Panc1 (cell line): Measurements from ENCODE around the gene COPRS. TPM values are rescaled to one million over a fixed set of nuclear protein-coding genes. Genes with fewer than 3 reads are reported as not detected.
A peak's percentile ranks its signal among the peaks of the same experiment; 100 is the strongest.

Experiments
- ATAC-seq: fragments of 200-7000 bp; cut with Tn5 transposase; 2 replicates; pipeline ENCODE4 v1.9.1; 2020; ENCODE audit warnings: mild to moderate bottlenecking, moderate library complexity
- BruUV-seq: library from RNA; stranded (reverse); fragments of 400-500 nt; replicated peaks from 2 replicates; lab custom pipeline; 2021; lab: Mats Ljungman, UMichigan
- CTCF ChIA-PET: fragments of 300-600 bp; sonication (Branson Sonifier 250); formaldehyde crosslinking; loops from one replicate; lab custom pipeline; 2022; ENCODE audit warnings: antibody characterized with exemption; lab: Charles Lee
- POLR2A ChIA-PET: fragments of 300-600 bp; sonication (Branson Sonifier 250); formaldehyde crosslinking; loops from one replicate; lab custom pipeline; 2022; ENCODE audit warnings: antibody characterized with exemption; lab: Charles Lee
- DNase-seq: peaks from one replicate; pipeline ENCODE4 v3.0.0-alpha.2; 2010; ENCODE audit warnings: low read depth, low spot score
- H3K27ac ChIP-seq: 2 replicates; pipeline ENCODE4 v1.5.1; 2011; ENCODE audit warnings: mild to moderate bottlenecking, low read length, inconsistent platforms
- H3K27me3 ChIP-seq: fragments of 200-500 bp; sonication (Bioruptor generic); 2 replicates; pipeline ENCODE4 v1.6.0; 2014; ENCODE audit warnings: low read length, inconsistent platforms; ENCODE audit not compliant: control insufficient read depth, insufficient read depth
- H3K36me3 ChIP-seq: fragments of 200-500 bp; sonication (Bioruptor generic); 2 replicates; pipeline ENCODE4 v1.5.1; 2014; ENCODE audit warnings: inconsistent platforms, mild to moderate bottlenecking, low read length, moderate library complexity; ENCODE audit not compliant: control insufficient read depth, insufficient read depth
- H3K4me1 ChIP-seq: 2 replicates; pipeline ENCODE4 v1.5.1; 2011; ENCODE audit warnings: inconsistent platforms, mild to moderate bottlenecking, low read length, moderate library complexity; ENCODE audit not compliant: control insufficient read depth, insufficient read depth
- H3K4me3 ChIP-seq, 2 experiments: 2 replicates each; pipeline ENCODE4 v1.5.1; 2011 to 2012; ENCODE audit warnings: low read depth in 2 of 2, low read length in 2 of 2, mild to moderate bottlenecking in 2 of 2, inconsistent platforms in 1 of 2, moderate library complexity in 1 of 2
- H3K9me3 ChIP-seq: fragments of 200-500 bp; sonication (Bioruptor generic); 2 replicates; pipeline ENCODE4 v1.5.1; 2014; ENCODE audit warnings: low read depth, mild to moderate bottlenecking, inconsistent platforms, low read length, moderate library complexity; ENCODE audit not compliant: control insufficient read depth, insufficient read depth
- POLR2AphosphoS5 ChIP-seq: IDR thresholded peaks from 2 replicates; pipeline ENCODE4 v1.6.1; 2012; ENCODE audit warnings: mild to moderate bottlenecking, low read depth, low read length, moderate library complexity
- REST ChIP-seq, 2 experiments: IDR thresholded peaks; 2 replicates each; pipeline ENCODE4 v1.6.1; 2011 to 2012; ENCODE audit warnings: low read depth in 2 of 2, control low read depth in 1 of 2, low read length in 1 of 2, mild to moderate bottlenecking in 1 of 2, moderate library complexity in 1 of 2; ENCODE audit not compliant: insufficient read depth in 1 of 2
- SIN3A ChIP-seq: IDR thresholded peaks from 2 replicates; pipeline ENCODE4 v1.6.1; 2012; ENCODE audit warnings: low read depth, mild to moderate bottlenecking, low read length, moderate library complexity, borderline replicate concordance; ENCODE audit not compliant: insufficient read depth
- TCF7L2 ChIP-seq: IDR thresholded peaks from 2 replicates; pipeline ENCODE4 v1.6.1; 2011; ENCODE audit warnings: mild to moderate bottlenecking, low read depth, low read length, inconsistent platforms
- in situ Hi-C: cut with HindIII; loops from 2 replicates; pipeline ENCODE4 v1.10.0; 2016; ENCODE audit warnings: low sequenced_read_pairs, low pct_unique_long_range_greater_than_20kb
- intact Hi-C: fragments of 100-400 bp; cut with micrococcal nuclease; formaldehyde crosslinking; loops from one replicate; pipeline ENCODE4 v1.10.0; 2022; ENCODE audit not compliant: unreplicated experiment
- total RNA-seq: library from RNA; stranded (reverse); gene quantifications from one replicate; pipeline ENCODE4 v1.2.1, GENCODE V29; 2021; ENCODE audit not compliant: unreplicated experiment
- TF ChIP-seq, protein P1 (sequence below): fragments of 450-650 bp; IDR thresholded peaks from 2 replicates; pipeline ENCODE4 v1.5.1; 2017; ENCODE audit warnings: mild to moderate bottlenecking

The COPRS gene
- total RNA-seq, 1 experiment from 2014 or later: 152 TPM

DNA sequence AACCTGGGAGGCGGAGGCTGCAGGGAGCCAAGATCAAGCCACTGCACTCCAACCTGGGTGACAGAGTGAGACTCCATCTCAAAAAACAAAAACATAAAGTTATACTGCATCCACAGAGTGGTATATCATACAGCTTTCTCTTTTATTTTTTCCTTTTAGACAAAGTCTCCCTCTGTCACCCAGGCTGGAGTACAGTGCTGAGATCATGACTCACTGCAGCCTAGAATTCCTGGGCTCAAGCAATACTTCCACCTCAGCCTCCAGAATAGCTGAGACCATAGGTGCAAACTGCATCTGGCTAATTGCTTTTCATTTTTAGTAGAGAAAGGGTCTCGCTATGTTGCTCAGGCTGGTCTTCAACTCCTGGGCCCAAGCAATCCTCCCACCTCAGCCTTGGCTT, 10.0 kb upstream of the COPRS start:
- ChIA-PET POLR2A (no interaction called here), CTCF (no interaction called here)
- Histone ChIP-seq H3K36me3 (peaks cover 8% of the 10 kb centered on the region), H3K4me1 (no peaks in the 10 kb centered on the region), H3K4me3 (no peak overlapping the region), H3K27ac (no peak overlapping the region), H3K9me3 (no peaks in the 10 kb centered on the region), H3K27me3 (no peaks in the 10 kb centered on the region)
- peak; percentile 49; the same call in 1 of the 2 replicates for ATAC-seq
- intact Hi-C loops: no loop called here
- no peak for DNase-seq
- in situ Hi-C loops: no loop called here
- TF ChIP-seq POLR2AphosphoS5 (no peak), TCF7L2 (no peak), REST (IDR thresholded peaks at IDR 0.05; ENCODE audit: insufficient read depth in 1 of 2, low read depth in 2 of 2, low read length in 1 of 2) (no peak), SIN3A (no peak)
- TF ChIP-seq, protein P1, sequence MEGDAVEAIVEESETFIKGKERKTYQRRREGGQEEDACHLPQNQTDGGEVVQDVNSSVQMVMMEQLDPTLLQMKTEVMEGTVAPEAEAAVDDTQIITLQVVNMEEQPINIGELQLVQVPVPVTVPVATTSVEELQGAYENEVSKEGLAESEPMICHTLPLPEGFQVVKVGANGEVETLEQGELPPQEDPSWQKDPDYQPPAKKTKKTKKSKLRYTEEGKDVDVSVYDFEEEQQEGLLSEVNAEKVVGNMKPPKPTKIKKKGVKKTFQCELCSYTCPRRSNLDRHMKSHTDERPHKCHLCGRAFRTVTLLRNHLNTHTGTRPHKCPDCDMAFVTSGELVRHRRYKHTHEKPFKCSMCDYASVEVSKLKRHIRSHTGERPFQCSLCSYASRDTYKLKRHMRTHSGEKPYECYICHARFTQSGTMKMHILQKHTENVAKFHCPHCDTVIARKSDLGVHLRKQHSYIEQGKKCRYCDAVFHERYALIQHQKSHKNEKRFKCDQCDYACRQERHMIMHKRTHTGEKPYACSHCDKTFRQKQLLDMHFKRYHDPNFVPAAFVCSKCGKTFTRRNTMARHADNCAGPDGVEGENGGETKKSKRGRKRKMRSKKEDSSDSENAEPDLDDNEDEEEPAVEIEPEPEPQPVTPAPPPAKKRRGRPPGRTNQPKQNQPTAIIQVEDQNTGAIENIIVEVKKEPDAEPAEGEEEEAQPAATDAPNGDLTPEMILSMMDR: no peak
- BruUV-seq: no TSS peak

DNA sequence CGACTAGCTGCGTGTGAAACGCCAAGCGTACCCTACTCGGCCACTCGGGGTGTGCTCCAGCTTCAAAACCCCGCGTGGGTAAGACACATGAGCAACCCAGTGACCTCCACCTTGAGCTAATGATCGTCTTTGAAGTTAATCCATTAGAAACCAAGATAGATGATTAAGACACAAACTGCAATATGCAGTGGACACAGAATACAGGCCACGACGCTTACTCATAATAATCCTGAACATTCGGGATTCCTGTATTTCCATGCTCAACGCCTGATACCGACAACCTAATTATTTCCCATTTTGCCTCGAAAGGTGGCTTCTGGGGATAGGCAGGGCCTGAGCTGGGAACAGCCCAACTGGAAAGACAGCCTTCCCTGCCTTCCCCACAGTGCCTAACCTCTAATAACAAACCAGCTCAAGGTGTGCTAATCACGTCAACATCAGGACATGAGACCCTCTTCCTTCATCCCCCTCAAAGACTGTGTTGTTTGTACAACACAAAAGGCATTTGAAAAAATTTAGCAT, 504 bp upstream of the COPRS start:
- TF ChIP-seq, protein P1: no peak
- peak; percentile 96; the same call in 1 of the 2 replicates for TF ChIP-seq SIN3A
- intact Hi-C loops (loop anchor here (2.0 kb wide), 1 partner anchor 19 kb away; no protein-coding TSS in a partner anchor), in situ Hi-C loops (no loop called here)
- ChIA-PET CTCF (interaction anchor here (0.5 kb wide), 1 partner anchor 159 kb away, joined by 3 read pairs; no protein-coding TSS in a partner anchor), POLR2A (no interaction called here)
- Histone ChIP-seq H3K36me3 (peaks cover 6% of the 10 kb centered on the region; the same call in 1 of the 2 replicates), H3K27me3 (no peaks in the 10 kb centered on the region), H3K9me3 (no peaks in the 10 kb centered on the region), H3K4me1 (peaks cover 20% of the 10 kb centered on the region), H3K4me3 (peak overlapping the region; percentile 49 to 86), H3K27ac (peak overlapping the region; percentile 71)
- ATAC-seq (peak; percentile 65), DNase-seq (peak; percentile 4)
- BruUV-seq: no TSS peak
